ENCODE results near the gene RPS6KA1. TPM values are rescaled to one million over a fixed set of nuclear protein-coding genes. Genes with fewer than 3 reads are reported as not detected.

RPS6KA1 gene
- polyA plus RNA-seq, 1 donor (not counting 4 experiments of a cell fraction or from before 2014, with no cell fraction given): 65.9 TPM

DNA sequence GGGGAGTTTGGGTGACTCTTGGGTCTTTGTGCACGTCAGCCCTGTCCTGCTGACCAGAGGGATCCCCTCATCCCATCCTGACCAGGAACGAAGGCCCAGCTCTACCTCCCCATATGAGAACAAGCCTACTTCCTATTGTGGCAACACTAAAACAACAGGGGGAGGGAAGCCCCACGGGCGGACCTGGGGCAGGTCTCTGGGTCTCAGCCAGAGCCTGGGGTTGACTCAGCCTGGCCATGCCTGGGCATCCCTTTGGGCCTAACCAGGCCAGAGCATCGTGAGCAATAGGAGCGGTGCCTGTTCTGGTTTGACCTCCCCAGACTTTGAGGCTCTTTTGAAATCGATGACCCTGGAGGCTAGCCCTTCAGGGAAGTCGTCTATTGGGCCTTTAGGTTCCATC, 16.8 kb downstream of the RPS6KA1 start:
- Histone ChIP-seq H3K9ac (ENCODE audit: control insufficient read depth, extremely low read depth, insufficient read depth, low read length) (no peak overlapping the region), H3K9me3 (ENCODE audit: control insufficient read depth, low read depth, low read length) (no peaks in the 10 kb centered on the region), H3K27me3 (ENCODE audit: control insufficient read depth, extremely low read depth, insufficient read depth, low read length) (no peaks in the 10 kb centered on the region), H3K4me1 (ENCODE audit: control insufficient read depth, extremely low read depth, insufficient read depth, low read length) (peaks cover 38% of the 10 kb centered on the region), H3K27ac (ENCODE audit: control insufficient read depth, insufficient read depth, low read length) (no peak overlapping the region), H3K4me3 (ENCODE audit: control insufficient read depth in 2 of 3, extremely low read depth in 1 of 3, insufficient read depth in 2 of 3, low read depth in 1 of 3, low read length in 3 of 3) (no peak overlapping the region), H4K20me1 (ENCODE audit: control insufficient read depth, extremely low read depth, insufficient read depth, low read length) (peaks cover 9% of the 10 kb centered on the region), H3K4me2 (ENCODE audit: control insufficient read depth, extremely low read depth, insufficient read depth, low read depth, low read length) (peak overlapping the region; percentile 22), H2AFZ (ENCODE audit: control insufficient read depth, low read length) (no peak overlapping the region), H3K9me1 (ENCODE audit: control insufficient read depth, extremely low read depth, insufficient read depth, low read length) (peaks cover 14% of the 10 kb centered on the region), H3K79me2 (ENCODE audit: control insufficient read depth, insufficient read depth, low read length) (peaks cover 50% of the 10 kb centered on the region), H3K36me3 (ENCODE audit: control insufficient read depth in 2 of 2, extremely low read depth in 1 of 2, insufficient read depth in 2 of 2, low read length in 2 of 2) (peaks cover 26 to 37% of the 10 kb centered on the region in 2 experiments)
- TF ChIP-seq EZH2 (IDR thresholded peaks at IDR 0.05; ENCODE audit: low read length): no peak
- no peak for TF ChIP-seq CTCF (optimal IDR thresholded peaks at IDR 0.05 in 1 of 3, IDR thresholded peaks at IDR 0.05 in 1 of 3, conservative IDR thresholded peaks at IDR 0.05 in 1 of 3; ENCODE audit: extremely low read depth in 1 of 3, insufficient read depth in 2 of 3, low read length in 3 of 3)
- dilution Hi-C loops (cut with MboI; ENCODE audit: extremely low pct_ligation_motif_present, low sequenced_read_pairs): no loop called here
- DNase-seq (ENCODE audit: low read depth, low spot score) (no peak), FAIRE-seq (no peak)

- H2AFZ ChIP-seq (ENCODE audit: control insufficient read depth, low read length): no peak overlapping the region
- H3K9me3 ChIP-seq (ENCODE audit: control insufficient read depth, low read depth, low read length): no peaks in the 10 kb centered on the region
- peaks cover 12% of the 10 kb centered on the region for H3K9me1 ChIP-seq (ENCODE audit: control insufficient read depth, extremely low read depth, insufficient read depth, low read length)
- no peak for DNase-seq (ENCODE audit: low read depth, low spot score)
- TF ChIP-seq EZH2 (IDR thresholded peaks at IDR 0.05; ENCODE audit: low read length): no peak
- no peak for TF ChIP-seq CTCF (optimal IDR thresholded peaks at IDR 0.05 in 1 of 3, IDR thresholded peaks at IDR 0.05 in 1 of 3, conservative IDR thresholded peaks at IDR 0.05 in 1 of 3; ENCODE audit: extremely low read depth in 1 of 3, insufficient read depth in 2 of 3, low read length in 3 of 3)
- H3K27ac ChIP-seq (ENCODE audit: control insufficient read depth, insufficient read depth, low read length): no peak overlapping the region
- peaks cover 31 to 41% of the 10 kb centered on the region in 2 experiments for H3K36me3 ChIP-seq (ENCODE audit: control insufficient read depth in 2 of 2, extremely low read depth in 1 of 2, insufficient read depth in 2 of 2, low read length in 2 of 2)
- peaks cover 46% of the 10 kb centered on the region for H3K79me2 ChIP-seq (ENCODE audit: control insufficient read depth, insufficient read depth, low read length)
- H3K4me2 ChIP-seq (ENCODE audit: control insufficient read depth, extremely low read depth, insufficient read depth, low read depth, low read length): no peak overlapping the region
- H3K9ac ChIP-seq (ENCODE audit: control insufficient read depth, extremely low read depth, insufficient read depth, low read length): no peak overlapping the region
- dilution Hi-C loops (cut with MboI; ENCODE audit: extremely low pct_ligation_motif_present, low sequenced_read_pairs): no loop called here
- H4K20me1 ChIP-seq (ENCODE audit: control insufficient read depth, extremely low read depth, insufficient read depth, low read length): peaks cover 9% of the 10 kb centered on the region
- no peaks in the 10 kb centered on the region for H3K27me3 ChIP-seq (ENCODE audit: control insufficient read depth, extremely low read depth, insufficient read depth, low read length)
- no peak overlapping the region for H3K4me3 ChIP-seq (ENCODE audit: control insufficient read depth in 2 of 3, extremely low read depth in 1 of 3, insufficient read depth in 2 of 3, low read depth in 1 of 3, low read length in 3 of 3)
- FAIRE-seq: no peak
- H3K4me1 ChIP-seq (ENCODE audit: control insufficient read depth, extremely low read depth, insufficient read depth, low read length): peaks cover 34% of the 10 kb centered on the region
These were observed 17.3 kb downstream of the RPS6KA1 start for GRCh38 chr1:26546819-26547218.
